ENCODE data around the gene RNASE13. TPM values are rescaled to one million over a fixed set of nuclear protein-coding genes. Genes with fewer than 3 reads are reported as not detected.

RNASE13 gene
- not detected for total RNA-seq
- long read RNA-seq = 0 reads

GRCh38 chr14:21034707-21035106, at the start of gene RNASE13:
Gene RNASE13 (minus strand): TSS chr14:21034807. CDS start chr14:21034288, 519 bp downstream.
- ATAC-seq (ENCODE audit: poor library complexity) (no peak), DNase-seq (no peak)
- intact Hi-C loops (cut with DNase I) = no loop called here

- DNase-seq (no peak), ATAC-seq (ENCODE audit: poor library complexity) (no peak)
- intact Hi-C loops (cut with DNase I) = no loop called here
Measured at GRCh38 chr14:21084396-21084795, 49.8 kb upstream of the RNASE13 start.

- intact Hi-C loops (cut with DNase I) = no loop called here
- DNase-seq (no peak), ATAC-seq (ENCODE audit: poor library complexity) (no peak)
Measured at GRCh38 chr14:21083565-21084325, 49.1 kb upstream of the RNASE13 start.

- intact Hi-C loops (cut with DNase I) = no loop called here
- DNase-seq (no peak), ATAC-seq (ENCODE audit: poor library complexity) (no peak)
Measured at GRCh38 chr14:21081521-21082142, 47.0 kb upstream of the RNASE13 start.

- ATAC-seq (ENCODE audit: poor library complexity) (no peak), DNase-seq (no peak)
- intact Hi-C loops (cut with DNase I) = no loop called here
Measured at GRCh38 chr14:21078726-21079125, 44.1 kb upstream of the RNASE13 start.

- intact Hi-C loops (cut with DNase I) = no loop called here
- DNase-seq (no peak), ATAC-seq (ENCODE audit: poor library complexity) (no peak)
Measured at GRCh38 chr14:21078287-21078686, 43.7 kb upstream of the RNASE13 start.

- ATAC-seq (ENCODE audit: poor library complexity) (no peak), DNase-seq (no peak)
- intact Hi-C loops (cut with DNase I) = no loop called here
Measured at GRCh38 chr14:21077672-21078071, 43.1 kb upstream of the RNASE13 start.

GRCh38 chr14:21075719-21076437, 41.3 kb upstream of the RNASE13 start:
- DNase-seq = no peak
- no peak for ATAC-seq (ENCODE audit: poor library complexity)
- intact Hi-C loops (cut with DNase I) = no loop called here

GRCh38 chr14:21074398-21075272, 40.0 kb upstream of the RNASE13 start:
- intact Hi-C loops (cut with DNase I) = no loop called here
- DNase-seq (no peak), ATAC-seq (ENCODE audit: poor library complexity) (no peak)

- no peak for ATAC-seq (ENCODE audit: poor library complexity)
- intact Hi-C loops (cut with DNase I) = no loop called here
- no peak for DNase-seq
Measured at GRCh38 chr14:21073921-21074320, 39.3 kb upstream of the RNASE13 start.

- no peak for DNase-seq
- no peak for ATAC-seq (ENCODE audit: poor library complexity)
- intact Hi-C loops (cut with DNase I) = no loop called here
Measured at GRCh38 chr14:21072781-21073339, 38.3 kb upstream of the RNASE13 start.

- ATAC-seq (ENCODE audit: poor library complexity) (peak; percentile 1), DNase-seq (no peak)
- intact Hi-C loops (cut with DNase I) = no loop called here
Measured at GRCh38 chr14:21072031-21072473, 37.4 kb upstream of the RNASE13 start.

GRCh38 chr14:21071225-21072030, 36.8 kb upstream of the RNASE13 start:
- peak; percentile 93 for DNase-seq
- ATAC-seq (ENCODE audit: poor library complexity) = peak; percentile 72
- intact Hi-C loops (cut with DNase I) = loop anchor here (1.0 kb wide), 1 partner anchor 33 kb away; no protein-coding TSS in a partner anchor

GRCh38 chr14:21070610-21071224, 36.1 kb upstream of the RNASE13 start:
- intact Hi-C loops (cut with DNase I) = loop anchor here (1.0 kb wide), 1 partner anchor 34 kb away; no protein-coding TSS in a partner anchor
- ATAC-seq (ENCODE audit: poor library complexity) (peak; percentile 23), DNase-seq (peak; percentile 70)

GRCh38 chr14:21070083-21070609, 35.5 kb upstream of the RNASE13 start, which contains the start of gene ARHGEF40:
Gene ARHGEF40 (plus strand): TSS chr14:21070304. CDS start chr14:21070397, 93 bp downstream.
- ATAC-seq (ENCODE audit: poor library complexity) (peak; percentile 79), DNase-seq (peak; percentile 83)
- intact Hi-C loops (cut with DNase I) = no loop called here

GRCh38 chr14:21069388-21070082, 34.9 kb upstream of the RNASE13 start:
- ATAC-seq (ENCODE audit: poor library complexity) (peak; percentile 15), DNase-seq (peak; percentile 72)
- intact Hi-C loops (cut with DNase I) = no loop called here

All from Right ventricle myocardium superior (tissue), 1 donor.